Activated CD4-positive, alpha-beta T cell treated with anti-CD3 and anti-CD28 coated beads for 4 hours (primary cell): ENCODE data around the gene OR9I1.

ENCODE experiments used
- DNase-seq, 2 donors: peaks; one replicate each; pipeline ENCODE4 v3.0.0-alpha.2; 2020

OR9I1 gene

GRCh38 chr11:58125469-58125868 lies at the start of gene OR9I1:
Gene OR9I1 (minus strand): TSS chr11:58125530. CDS start chr11:58119444, 6,086 bp downstream.
- no peak for DNase-seq

GRCh38 chr11:58165504-58166106 lies 40.3 kb upstream of the OR9I1 start:
- DNase-seq: no peak

- DNase-seq: no peak
These were observed 39.7 kb upstream of the OR9I1 start for GRCh38 chr11:58164990-58165389.

- DNase-seq: no peak
These were observed 39.1 kb upstream of the OR9I1 start for GRCh38 chr11:58164389-58164788.

- no peak for DNase-seq
These were observed 27.5 kb upstream of the OR9I1 start for GRCh38 chr11:58152781-58153180.

- DNase-seq: no peak
These were observed 17.4 kb upstream of the OR9I1 start for GRCh38 chr11:58142761-58143160.

- DNase-seq: no peak
These were observed 9.8 kb upstream of the OR9I1 start for GRCh38 chr11:58135171-58135570.

- no peak for DNase-seq
These were observed 8.8 kb upstream of the OR9I1 start for GRCh38 chr11:58134151-58134550.

- no peak for DNase-seq
These were observed 8.2 kb upstream of the OR9I1 start for GRCh38 chr11:58133309-58134076.

- no peak for DNase-seq
These were observed 2.0 kb upstream of the OR9I1 start for GRCh38 chr11:58127350-58127749.

- DNase-seq: no peak
These were observed 4.2 kb downstream of the OR9I1 start for GRCh38 chr11:58121096-58121495.

GRCh38 chr11:58097437-58097836 lies 27.9 kb downstream of the OR9I1 start:
- DNase-seq: no peak

- no peak for DNase-seq
These were observed 38.8 kb downstream of the OR9I1 start for GRCh38 chr11:58086528-58086927.

- no peak for DNase-seq
These were observed 49.5 kb downstream of the OR9I1 start for GRCh38 chr11:58075781-58076180.

GRCh38 chr11:58070585-58070984 lies 54.7 kb downstream of the OR9I1 start:
- no peak for DNase-seq

- no peak for DNase-seq
These were observed 56.7 kb downstream of the OR9I1 start for GRCh38 chr11:58068655-58069054.

GRCh38 chr11:58067685-58068084 lies 57.6 kb downstream of the OR9I1 start:
- DNase-seq: no peak
